Mesendoderm (in vitro differentiated cells): Measurements from ENCODE around the gene OR4K14.
"Not testable (repeated sequence)": the region's sequence is repeated elsewhere in the genome, so short reads cannot be mapped to it uniquely, and the experiment has no call there.

Experiments
- DNase-seq: peaks from one replicate; pipeline ENCODE4 v3.0.0; 2013
- H2AK5ac ChIP-seq: 2 replicates; pipeline ENCODE4 v1.6.1; 2013; ENCODE audit warnings: low read length, inconsistent platforms
- H2BK120ac ChIP-seq: 2 replicates; pipeline ENCODE4 v1.6.1; 2013; ENCODE audit warnings: low read depth, mild to moderate bottlenecking, low read length, moderate library complexity, mixed read lengths
- H2BK15ac ChIP-seq: replicated peaks from 2 replicates; pipeline ENCODE4 v1.6.1; 2013; ENCODE audit warnings: low read depth, mild to moderate bottlenecking, moderate library complexity
- H2BK5ac ChIP-seq: 2 replicates; pipeline ENCODE4 v1.6.1; 2013; ENCODE audit warnings: low read length, inconsistent platforms
- H3K18ac ChIP-seq: 2 replicates; pipeline ENCODE4 v1.6.1; 2013; ENCODE audit warnings: mild to moderate bottlenecking, low read length, mixed read lengths
- H3K23ac ChIP-seq: one replicate; pipeline ENCODE4 v1.6.1; 2013; ENCODE audit warnings: low read length
- H3K27ac ChIP-seq: 2 replicates; pipeline ENCODE4 v1.5.1; 2013; ENCODE audit warnings: low read depth, mild to moderate bottlenecking, inconsistent platforms, low read length, moderate library complexity
- H3K27me3 ChIP-seq: 2 replicates; pipeline ENCODE4 v1.6.1; 2013; ENCODE audit warnings: low read length, control low read depth, mild to moderate bottlenecking, inconsistent platforms; ENCODE audit not compliant: insufficient read depth, poor library complexity
- H3K36me3 ChIP-seq: 2 replicates; pipeline ENCODE4 v1.6.1; 2013; ENCODE audit warnings: low read length, inconsistent platforms; ENCODE audit not compliant: control insufficient read depth, insufficient read depth
- H3K4ac ChIP-seq: one replicate; pipeline ENCODE4 v1.6.1; 2013; ENCODE audit warnings: low read depth, mild to moderate bottlenecking, low read length, moderate library complexity
- H3K4me1 ChIP-seq: 2 replicates; pipeline ENCODE4 v1.6.1; 2013; ENCODE audit warnings: low read depth, low read length, inconsistent platforms; ENCODE audit not compliant: control insufficient read depth
- H3K4me2 ChIP-seq: 2 replicates; pipeline ENCODE4 v1.6.1; 2013; ENCODE audit warnings: low read length
- H3K4me3 ChIP-seq: 2 replicates; pipeline ENCODE4 v1.5.1; 2013; ENCODE audit warnings: mild to moderate bottlenecking, low read length
- H3K56ac ChIP-seq: one replicate; pipeline ENCODE4 v1.6.1; 2013; ENCODE audit warnings: low read length
- H3K79me1 ChIP-seq: 2 replicates; pipeline ENCODE4 v1.6.1; 2013; ENCODE audit warnings: low read length, inconsistent platforms
- H3K79me2 ChIP-seq: 2 replicates; pipeline ENCODE4 v1.6.1; 2013; ENCODE audit warnings: mild to moderate bottlenecking, low read length; ENCODE audit not compliant: control insufficient read depth, insufficient read depth
- H3K9ac ChIP-seq: 2 replicates; pipeline ENCODE4 v1.6.1; 2013; ENCODE audit warnings: low read length, inconsistent platforms
- H4K5ac ChIP-seq: one replicate; pipeline ENCODE4 v1.6.1; 2013; ENCODE audit warnings: low read length
- H4K8ac ChIP-seq: one replicate; pipeline ENCODE4 v1.6.1; 2013; ENCODE audit warnings: low read depth, mild to moderate bottlenecking, control low read depth, low read length, moderate library complexity
- WGBS: extraction: QIAGEN DNeasy Blood & Tissue Kit; methylation state at CpG from one replicate; pipeline ENCODE4 v1.1.7; 2013; ENCODE audit warnings: low lambda C conversion rate, missing lambda C conversion rate; ENCODE audit not compliant: insufficient coverage; ENCODE audit errors: extremely low coverage; 5-methylcytosine and 5-hydroxymethylcytosine counted together

Gene OR4K14

DNA sequence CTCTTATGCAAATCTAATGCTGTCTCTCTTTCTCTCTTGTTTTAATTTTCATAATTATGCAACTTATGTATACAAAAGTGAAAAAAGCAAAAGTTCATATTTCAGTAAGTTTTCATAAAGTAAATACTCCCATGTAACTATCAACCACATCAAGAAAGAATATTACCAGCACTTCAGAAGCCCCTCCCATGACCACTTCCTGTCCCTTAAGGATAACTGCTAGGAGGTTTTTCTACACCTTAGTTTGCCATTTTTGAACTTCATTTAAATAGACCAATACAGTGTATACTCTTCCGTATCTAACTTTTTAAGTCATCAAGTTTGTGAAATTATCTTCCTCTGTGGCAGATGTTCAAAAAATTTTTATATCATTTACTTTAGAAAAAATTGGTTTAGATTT is 44.3 kb downstream of the OR4K14 start:
- Histone ChIP-seq H3K4me1 (no peaks in the 10 kb centered on the region), H3K79me1 (no peaks in the 10 kb centered on the region), H4K5ac (no peak overlapping the region), H3K18ac (no peak overlapping the region), H3K27me3 (no peaks in the 10 kb centered on the region), H2BK15ac (no peak overlapping the region), H3K56ac (no peak overlapping the region), H2BK5ac (no peak overlapping the region), H4K8ac (no peak overlapping the region), H3K9ac (no peak overlapping the region), H3K4me3 (no peak overlapping the region), H3K79me2 (no peaks in the 10 kb centered on the region), H2BK120ac (no peak overlapping the region), H3K36me3 (no peaks in the 10 kb centered on the region), H3K23ac (no peak overlapping the region), H3K27ac (no peak overlapping the region), H3K4me2 (no peak overlapping the region), H2AK5ac (no peak overlapping the region), H3K4ac (no peak overlapping the region)
- DNase-seq: no peak
- no CpG with 5 or more reads among the region's 1 CpG for WGBS

- not testable (repeated sequence) for H3K79me2 ChIP-seq, H3K79me1 ChIP-seq, H2BK120ac ChIP-seq, H3K4me3 ChIP-seq, H2AK5ac ChIP-seq, H3K4ac ChIP-seq, H3K4me1 ChIP-seq, H2BK15ac ChIP-seq, H3K4me2 ChIP-seq, H3K27me3 ChIP-seq, H4K5ac ChIP-seq, H3K56ac ChIP-seq, H3K23ac ChIP-seq, DNase-seq, H4K8ac ChIP-seq, H3K9ac ChIP-seq, H3K27ac ChIP-seq, H3K36me3 ChIP-seq, H2BK5ac ChIP-seq, H3K18ac ChIP-seq
- WGBS: no CpG with 5 or more reads among the region's 2 CpGs
Measured at GRCh38 chr14:19969735-19970134, 49.4 kb downstream of the OR4K14 start.
